Esophagus squamous epithelium (tissue), 5 donors: ENCODE measurements around the gene VKORC1L1. TPM values are rescaled to one million over a fixed set of nuclear protein-coding genes. Genes with fewer than 3 reads are reported as not detected.

Experiments
- DNase-seq: peaks from one replicate; lab custom pipeline; 2025; lab: John Stamatoyannopoulos, UW
- H3K27ac ChIP-seq, 4 donors: fragments of 200-600 bp; sonication (generic); one replicate each; pipeline ENCODE4 v1.5.1; 2016 to 2019; ENCODE audit warnings: mild to moderate bottlenecking in 1 of 4
- H3K27me3 ChIP-seq, 4 donors: fragments of 200-600 bp; sonication (generic); 1 replicate in 3 of 4; 2 replicates in 1 of 4; pipeline versions ENCODE4 v1.5.1 to v1.6.0; 2017 to 2021; ENCODE audit warnings: antibody characterized with exemption in 1 of 4
- H3K36me3 ChIP-seq, 3 donors: fragments of 200-600 bp; sonication (generic); one replicate each; pipeline ENCODE4 v1.5.1; 2016 to 2019
- H3K4me1 ChIP-seq, 3 donors: fragments of 200-600 bp; sonication (generic); one replicate each; pipeline ENCODE4 v1.5.1; 2017 to 2019
- H3K4me3 ChIP-seq, 4 donors: fragments of 200-600 bp; sonication (generic); 1 replicate in 3 of 4; 2 replicates in 1 of 4; pipeline ENCODE4 v1.5.1; 2016 to 2019; ENCODE audit warnings: mild to moderate bottlenecking in 2 of 4, moderate library complexity in 1 of 4
- H3K9me3 ChIP-seq, 3 donors: fragments of 200-600 bp; sonication (generic); one replicate each; pipeline ENCODE4 v1.5.1; 2016 to 2019
- CTCF ChIP-seq, 6 experiments: fragments of 450-650 bp in 4 of 6; fragments of 200-600 bp in 2 of 6; sonication (generic) in 2 of 6; IDR thresholded peaks; one replicate each; pipeline ENCODE4 v1.5.1; 2016 to 2019; ENCODE audit warnings: antibody characterized with exemption in 6 of 6, mild to moderate bottlenecking in 4 of 6, moderate library complexity in 4 of 6
- POLR2A ChIP-seq, 4 donors: fragments of 450-650 bp; IDR thresholded peaks; one replicate each; pipeline ENCODE4 v1.6.1; 2017; ENCODE audit warnings: antibody characterized with exemption in 4 of 4, mild to moderate bottlenecking in 4 of 4, moderate library complexity in 3 of 4
- WGBS, 2 donors: methylation state at CpG; one replicate each; pipeline ENCODE4 v1.1.5; 2018; 5-methylcytosine and 5-hydroxymethylcytosine counted together
- intact Hi-C: fragments of 100-400 bp; cut with DNase I; formaldehyde crosslinking; loops from one replicate; pipeline ENCODE4 v1.15.0; 2022
- total RNA-seq, 4 donors: library from RNA; depleted of rRNA; stranded (reverse); fragments of >200 nt; gene quantifications; one replicate each; pipeline ENCODE4 v1.1.0, GENCODE V29; 2016
- donor health status: DM: yes; HTN: yes; CAD: no.

The VKORC1L1 gene
- total RNA-seq, 4 donors from 2014 or later, result 7.2 to 18.5 (median 11.2) TPM

- Histone ChIP-seq H3K4me1 (peaks cover 0 to 18% (median 4%) of the 10 kb centered on the region in 3 donors), H3K27me3 (no peaks in the 10 kb centered on the region), H3K27ac (no peak overlapping the region), H3K36me3 (no peaks in the 10 kb centered on the region), H3K9me3 (no peaks in the 10 kb centered on the region), H3K4me3 (no peak overlapping the region)
- WGBS, 2 donors, result 26 to 38% methylated on average over 2 of the region's 2 CpGs
- intact Hi-C loops, result no loop called here
- no peak for DNase-seq
- no peak for TF ChIP-seq CTCF (IDR thresholded peaks at IDR 0.05)
Observed at GRCh38 chr7:65910237-65910636, 37.4 kb downstream of the VKORC1L1 start.

- WGBS, 2 donors, result 87 to 92% methylated on average over 7 of the region's 7 CpGs
- intact Hi-C loops, result no loop called here
- Histone ChIP-seq H3K9me3 (no peaks in the 10 kb centered on the region), H3K27me3 (no peaks in the 10 kb centered on the region), H3K36me3 (no peaks in the 10 kb centered on the region), H3K4me1 (peaks cover 0 to 18% (median 4%) of the 10 kb centered on the region in 3 donors), H3K27ac (no peak overlapping the region), H3K4me3 (no peak overlapping the region)
- no peak for DNase-seq
- TF ChIP-seq CTCF (IDR thresholded peaks at IDR 0.05), result no peak
- no peak for TF ChIP-seq POLR2A (IDR thresholded peaks at IDR 0.05)
Observed at GRCh38 chr7:65912237-65912636, 39.4 kb downstream of the VKORC1L1 start.

- Histone ChIP-seq H3K4me3 (no peak overlapping the region), H3K27ac (no peak overlapping the region), H3K4me1 (no peaks in the 10 kb centered on the region), H3K27me3 (no peaks in the 10 kb centered on the region), H3K9me3 (no peaks in the 10 kb centered on the region), H3K36me3 (peaks cover 0 to 9% (median 0%) of the 10 kb centered on the region in 3 donors)
- TF ChIP-seq POLR2A (IDR thresholded peaks at IDR 0.05), result no peak
- TF ChIP-seq CTCF (IDR thresholded peaks at IDR 0.05), result no peak
- WGBS, 2 donors, result 90 to 95% methylated on average over 5 to 7 of the region's 8 CpGs
- intact Hi-C loops, result no loop called here
- no peak for DNase-seq
Observed at GRCh38 chr7:65915921-65916657, 43.2 kb downstream of the VKORC1L1 start.

GRCh38 chr7:65923316-65923715, 50.4 kb downstream of the VKORC1L1 start:
- TF ChIP-seq POLR2A (IDR thresholded peaks at IDR 0.05), result no peak
- no peaks in the 10 kb centered on the region for H3K27me3 ChIP-seq
- DNase-seq, result no peak
- no peak overlapping the region for H3K4me3 ChIP-seq
- H3K9me3 ChIP-seq, result no peaks in the 10 kb centered on the region
- 89 to 90% methylated on average over 4 of the region's 4 CpGs for WGBS, 2 donors
- intact Hi-C loops, result no loop called here
- peaks cover 0 to 9% (median 0%) of the 10 kb centered on the region in 3 donors for H3K36me3 ChIP-seq
- H3K4me1 ChIP-seq, result no peaks in the 10 kb centered on the region
- H3K27ac ChIP-seq, result no peak overlapping the region

GRCh38 chr7:65924193-65924592, 51.3 kb downstream of the VKORC1L1 start:
- intact Hi-C loops, result no loop called here

More at GRCh38 chr7:65924193-65924592, 51.3 kb downstream of the VKORC1L1 start:
- TF ChIP-seq POLR2A (IDR thresholded peaks at IDR 0.05) (no peak), CTCF (IDR thresholded peaks at IDR 0.05) (no peak)
- Histone ChIP-seq H3K36me3 (peaks cover 0 to 4% (median 0%) of the 10 kb centered on the region in 3 donors), H3K4me1 (no peaks in the 10 kb centered on the region), H3K27me3 (no peaks in the 10 kb centered on the region), H3K9me3 (no peaks in the 10 kb centered on the region), H3K4me3 (no peak overlapping the region), H3K27ac (no peak overlapping the region)
- 76 to 80% methylated on average over 4 of the region's 4 CpGs for WGBS, 2 donors
- DNase-seq, result no peak
